Measurements from ENCODE around the gene GP1BB.

Gene GP1BB

DNA sequence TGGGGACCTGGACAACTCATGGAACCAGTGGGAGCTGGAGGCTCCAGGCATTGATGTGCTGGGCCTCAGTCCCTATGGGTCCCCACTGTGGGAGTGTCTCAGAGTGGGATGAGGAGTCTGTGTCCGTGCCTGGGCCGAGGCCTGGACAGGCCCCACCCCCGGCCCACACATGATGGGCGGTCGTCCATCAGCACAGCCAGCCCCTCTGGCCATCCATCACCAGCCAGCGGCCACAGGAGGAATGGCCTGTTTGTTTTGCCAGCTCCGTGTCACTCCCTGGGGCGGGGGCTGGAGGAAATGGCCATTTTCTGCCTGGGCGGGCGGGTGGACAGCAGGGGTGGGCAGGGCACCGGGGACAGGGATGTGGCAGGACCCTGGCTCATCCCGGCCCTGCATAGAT, 24.2 kb downstream of the GP1BB start:
- Histone ChIP-seq H3K27me3 (ENCODE audit: insufficient read depth, low read length, poor library complexity, severe bottlenecking) (no peaks in the 10 kb centered on the region), H4K20me1 (ENCODE audit: insufficient read depth, low read length, poor library complexity, severe bottlenecking) (no peaks in the 10 kb centered on the region)

DNA sequence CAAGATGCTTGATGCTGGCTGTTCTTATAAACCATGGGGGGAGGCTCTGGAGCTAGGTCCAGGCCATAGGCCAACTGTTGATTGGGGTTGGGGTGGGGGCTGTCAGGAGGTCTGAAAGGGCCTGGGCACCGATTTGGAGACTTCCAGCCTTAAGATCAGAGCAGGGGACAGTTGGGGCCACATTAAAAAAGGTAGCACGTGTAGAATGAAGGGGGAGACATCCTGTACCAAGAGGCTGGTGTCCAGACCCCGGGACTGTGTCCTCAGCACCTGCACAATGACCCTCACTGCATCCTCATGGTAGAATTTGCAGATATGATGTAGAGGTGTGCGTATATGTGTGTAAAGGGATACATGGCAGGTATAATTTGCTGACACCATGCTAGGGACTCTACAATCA, 24.8 kb downstream of the GP1BB start:
- H3K4me3 ChIP-seq (ENCODE audit: low read length, poor library complexity, severe bottlenecking), result no peak overlapping the region
- H3K27me3 ChIP-seq (ENCODE audit: insufficient read depth, low read length, poor library complexity, severe bottlenecking), result no peaks in the 10 kb centered on the region

More for the DNA sequence above, 24.2 kb downstream of the GP1BB start:
- Histone ChIP-seq H3K4me2 (ENCODE audit: low read depth, low read length, poor library complexity, severe bottlenecking) (no peak overlapping the region), H2AFZ (ENCODE audit: low read length) (no peak overlapping the region), H3K4me3 (ENCODE audit: low read length, poor library complexity, severe bottlenecking) (no peak overlapping the region), H3K36me3 (ENCODE audit: insufficient read depth, low read length) (no peaks in the 10 kb centered on the region), H3K9ac (ENCODE audit: low read depth, low read length, poor library complexity, severe bottlenecking) (no peak overlapping the region), H3K9me2 (replicated peaks; ENCODE audit: low read depth, low read length) (no peaks in the 10 kb centered on the region), H3K79me2 (ENCODE audit: insufficient read depth, low read length) (no peaks in the 10 kb centered on the region), H3K9me3 (ENCODE audit: insufficient read depth, low read depth, low read length) (no peaks in the 10 kb centered on the region), H3F3A (ENCODE audit: low read depth) (no peaks in the 10 kb centered on the region), H3K4me1 (ENCODE audit: insufficient read depth, low read length, poor library complexity, severe bottlenecking) (no peaks in the 10 kb centered on the region)
- TF ChIP-seq EZH2phosphoT487 (IDR thresholded peaks at IDR 0.05; ENCODE audit: borderline replicate concordance), result no peak
- TF ChIP-seq, protein P1, sequence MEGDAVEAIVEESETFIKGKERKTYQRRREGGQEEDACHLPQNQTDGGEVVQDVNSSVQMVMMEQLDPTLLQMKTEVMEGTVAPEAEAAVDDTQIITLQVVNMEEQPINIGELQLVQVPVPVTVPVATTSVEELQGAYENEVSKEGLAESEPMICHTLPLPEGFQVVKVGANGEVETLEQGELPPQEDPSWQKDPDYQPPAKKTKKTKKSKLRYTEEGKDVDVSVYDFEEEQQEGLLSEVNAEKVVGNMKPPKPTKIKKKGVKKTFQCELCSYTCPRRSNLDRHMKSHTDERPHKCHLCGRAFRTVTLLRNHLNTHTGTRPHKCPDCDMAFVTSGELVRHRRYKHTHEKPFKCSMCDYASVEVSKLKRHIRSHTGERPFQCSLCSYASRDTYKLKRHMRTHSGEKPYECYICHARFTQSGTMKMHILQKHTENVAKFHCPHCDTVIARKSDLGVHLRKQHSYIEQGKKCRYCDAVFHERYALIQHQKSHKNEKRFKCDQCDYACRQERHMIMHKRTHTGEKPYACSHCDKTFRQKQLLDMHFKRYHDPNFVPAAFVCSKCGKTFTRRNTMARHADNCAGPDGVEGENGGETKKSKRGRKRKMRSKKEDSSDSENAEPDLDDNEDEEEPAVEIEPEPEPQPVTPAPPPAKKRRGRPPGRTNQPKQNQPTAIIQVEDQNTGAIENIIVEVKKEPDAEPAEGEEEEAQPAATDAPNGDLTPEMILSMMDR (conservative IDR thresholded peaks at IDR 0.05; ENCODE audit: low read length), result no peak

DNA sequence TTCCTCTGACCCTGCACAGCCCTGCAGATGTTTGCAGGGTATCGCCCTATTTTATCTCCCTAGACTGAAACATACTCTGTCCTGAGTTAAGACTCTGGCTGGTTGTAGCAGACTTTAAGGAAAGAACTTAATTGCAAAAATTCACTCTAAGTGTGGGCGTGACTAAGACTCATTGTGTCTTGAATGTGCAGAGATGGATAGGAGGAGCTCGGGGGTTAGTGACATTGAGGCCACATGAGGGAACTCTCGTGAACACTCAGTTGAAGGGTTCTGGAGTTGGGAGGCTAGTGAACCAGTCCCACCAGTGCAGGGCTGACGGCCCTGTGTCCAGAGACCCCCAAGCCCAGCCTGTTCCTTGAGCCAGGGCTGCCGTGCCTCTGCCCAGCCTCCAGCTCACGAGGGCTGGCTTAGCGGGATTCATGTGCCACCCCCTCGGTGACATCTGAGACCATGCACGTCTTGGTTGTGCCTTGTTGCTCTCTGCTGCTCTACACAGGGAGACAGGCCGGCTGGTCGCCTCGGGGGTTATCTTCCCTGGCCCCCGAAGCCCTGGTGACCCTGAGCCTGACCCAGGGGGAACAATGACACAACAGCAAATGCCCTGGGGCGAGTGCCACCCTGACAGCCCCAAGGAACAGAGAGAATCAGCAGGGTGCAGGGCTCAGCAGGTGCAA, 25.8 kb downstream of the GP1BB start:
- no peaks in the 10 kb centered on the region for H3K36me3 ChIP-seq (ENCODE audit: insufficient read depth, low read length)
- H3K9me3 ChIP-seq (ENCODE audit: insufficient read depth, low read depth, low read length), result no peaks in the 10 kb centered on the region
- no peak overlapping the region for H3K4me3 ChIP-seq (ENCODE audit: low read length, poor library complexity, severe bottlenecking)
- no peaks in the 10 kb centered on the region for H3K27me3 ChIP-seq (ENCODE audit: insufficient read depth, low read length, poor library complexity, severe bottlenecking)
- H3K4me2 ChIP-seq (ENCODE audit: low read depth, low read length, poor library complexity, severe bottlenecking), result no peak overlapping the region
- H3K9me2 ChIP-seq (replicated peaks; ENCODE audit: low read depth, low read length), result no peaks in the 10 kb centered on the region
- no peaks in the 10 kb centered on the region for H3K4me1 ChIP-seq (ENCODE audit: insufficient read depth, low read length, poor library complexity, severe bottlenecking)
- TF ChIP-seq, protein P1 (conservative IDR thresholded peaks at IDR 0.05; ENCODE audit: low read length), result no peak
- TF ChIP-seq EZH2phosphoT487 (IDR thresholded peaks at IDR 0.05; ENCODE audit: borderline replicate concordance), result no peak
- no peak overlapping the region for H2AFZ ChIP-seq (ENCODE audit: low read length)
- H3F3A ChIP-seq (ENCODE audit: low read depth), result no peaks in the 10 kb centered on the region
- H3K9ac ChIP-seq (ENCODE audit: low read depth, low read length, poor library complexity, severe bottlenecking), result no peak overlapping the region
- H3K79me2 ChIP-seq (ENCODE audit: insufficient read depth, low read length), result no peaks in the 10 kb centered on the region
- H4K20me1 ChIP-seq (ENCODE audit: insufficient read depth, low read length, poor library complexity, severe bottlenecking), result no peaks in the 10 kb centered on the region

More for the DNA sequence above, 24.8 kb downstream of the GP1BB start:
- Histone ChIP-seq H3K9me2 (replicated peaks; ENCODE audit: low read depth, low read length) (no peaks in the 10 kb centered on the region), H3K4me2 (ENCODE audit: low read depth, low read length, poor library complexity, severe bottlenecking) (no peak overlapping the region), H3K79me2 (ENCODE audit: insufficient read depth, low read length) (no peaks in the 10 kb centered on the region), H3K36me3 (ENCODE audit: insufficient read depth, low read length) (no peaks in the 10 kb centered on the region), H3K4me1 (ENCODE audit: insufficient read depth, low read length, poor library complexity, severe bottlenecking) (no peaks in the 10 kb centered on the region), H4K20me1 (ENCODE audit: insufficient read depth, low read length, poor library complexity, severe bottlenecking) (no peaks in the 10 kb centered on the region), H3F3A (ENCODE audit: low read depth) (no peaks in the 10 kb centered on the region), H2AFZ (ENCODE audit: low read length) (no peak overlapping the region), H3K9ac (ENCODE audit: low read depth, low read length, poor library complexity, severe bottlenecking) (no peak overlapping the region), H3K9me3 (ENCODE audit: insufficient read depth, low read depth, low read length) (no peaks in the 10 kb centered on the region)
- TF ChIP-seq, protein P1 (conservative IDR thresholded peaks at IDR 0.05; ENCODE audit: low read length), result no peak
- no peak for TF ChIP-seq EZH2phosphoT487 (IDR thresholded peaks at IDR 0.05; ENCODE audit: borderline replicate concordance)
